GM23338 (cell line): ENCODE measurements around the gene SPRED2. TPM values are rescaled to one million over a fixed set of nuclear protein-coding genes. Genes with fewer than 3 reads are reported as not detected.

Experiments
- ATAC-seq: fragments of 200-7000 bp; cut with Tn5 transposase; 3 replicates; pipeline ENCODE4 v1.9.1; 2020
- DNase-seq: peaks from one replicate; pipeline ENCODE4 v3.0.0-alpha.2; 2015; ENCODE audit warnings: low spot score
- H2AFZ ChIP-seq: fragments of 200-600 bp; sonication (generic); 2 replicates; pipeline ENCODE4 v1.8.0; 2016; ENCODE audit warnings: antibody characterized with exemption, mild to moderate bottlenecking, moderate library complexity
- H3F3A ChIP-seq: fragments of 200-600 bp; sonication (generic); replicated peaks from 2 replicates; pipeline ENCODE4 v1.8.0; 2017; ENCODE audit warnings: antibody characterized with exemption, mixed run types, low read depth
- H3K27ac ChIP-seq: fragments of 200-600 bp; sonication (generic); 2 replicates; pipeline ENCODE4 v1.6.1; 2016; ENCODE audit warnings: low read depth
- H3K27me3 ChIP-seq: fragments of 200-600 bp; sonication (generic); 2 replicates; pipeline ENCODE4 v1.8.0; 2016; ENCODE audit warnings: mild to moderate bottlenecking, mixed run types, moderate library complexity; ENCODE audit not compliant: insufficient read depth
- H3K36me3 ChIP-seq: fragments of 200-600 bp; sonication (generic); 2 replicates; pipeline ENCODE4 v1.8.0; 2016; ENCODE audit warnings: mild to moderate bottlenecking; ENCODE audit not compliant: insufficient read depth
- H3K4me1 ChIP-seq: fragments of 200-600 bp; sonication (generic); 2 replicates; pipeline ENCODE4 v1.8.0; 2016; ENCODE audit warnings: mild to moderate bottlenecking, moderate library complexity; ENCODE audit not compliant: insufficient read depth
- H3K4me2 ChIP-seq: fragments of 200-600 bp; sonication (generic); 2 replicates; pipeline ENCODE4 v1.7.1; 2017; ENCODE audit warnings: mixed run types
- H3K4me3 ChIP-seq: fragments of 200-600 bp; sonication (generic); 2 replicates; pipeline ENCODE4 v1.6.1; 2016; ENCODE audit warnings: mixed run types
- H3K79me2 ChIP-seq: fragments of 200-600 bp; sonication (generic); replicated peaks from 2 replicates; pipeline ENCODE4 v1.8.0; 2017; ENCODE audit warnings: mild to moderate bottlenecking; ENCODE audit not compliant: insufficient read depth
- H3K9me2 ChIP-seq: fragments of 200-600 bp; sonication (generic); 2 replicates; pipeline ENCODE4 v1.8.0; 2017; ENCODE audit not compliant: insufficient read depth
- H4K20me1 ChIP-seq: fragments of 200-600 bp; sonication (generic); replicated peaks from 2 replicates; pipeline ENCODE4 v1.8.0; 2017; ENCODE audit warnings: mild to moderate bottlenecking; ENCODE audit not compliant: insufficient read depth
- H3K27ac Mint-ChIP-seq: 2 replicates; pipeline ENCODE4 v1.8.0; 2020; ENCODE audit warnings: inconsistent platforms, mild to moderate bottlenecking, moderate library complexity, mixed read lengths
- H3K27me3 Mint-ChIP-seq: 3 replicates; pipeline ENCODE4 v1.8.0; 2022; ENCODE audit warnings: low read depth, mild to moderate bottlenecking, moderate library complexity, mixed read lengths, inconsistent platforms; ENCODE audit not compliant: insufficient read depth, poor library complexity
- H3K36me3 Mint-ChIP-seq: 3 replicates; pipeline ENCODE4 v1.8.0; 2021; ENCODE audit warnings: low read depth, mild to moderate bottlenecking, inconsistent platforms, moderate library complexity, mixed read lengths
- H3K4me1 Mint-ChIP-seq: 3 replicates; pipeline ENCODE4 v1.8.0; 2020; ENCODE audit warnings: mild to moderate bottlenecking, inconsistent platforms, mixed read lengths
- H3K4me3 Mint-ChIP-seq: 3 replicates; pipeline ENCODE4 v1.8.0; 2021; ENCODE audit warnings: moderate library complexity, mild to moderate bottlenecking, inconsistent platforms, mixed read lengths
- H3K9me3 Mint-ChIP-seq: 3 replicates; pipeline ENCODE4 v1.8.0; 2020; ENCODE audit warnings: moderate library complexity, mild to moderate bottlenecking, inconsistent platforms, mixed read lengths
- EZH2 ChIP-seq: fragments of 200-600 bp; sonication (generic); IDR thresholded peaks from one replicate; pipeline ENCODE4 v1.8.0; 2017; ENCODE audit warnings: antibody characterized with exemption, mild to moderate bottlenecking, low read depth; ENCODE audit not compliant: unreplicated experiment
- EZH2phosphoT487 ChIP-seq: fragments of 200-600 bp; sonication (generic); IDR thresholded peaks from one replicate; pipeline ENCODE4 v1.8.1; 2018; ENCODE audit warnings: antibody characterized with exemption; ENCODE audit not compliant: unreplicated experiment
- JUNB ChIP-seq: IDR thresholded peaks from one replicate; pipeline ENCODE4 v1.6.1; 2016; ENCODE audit warnings: antibody characterized with exemption; ENCODE audit not compliant: unreplicated experiment
- NANOG ChIP-seq: IDR thresholded peaks from 2 replicates; pipeline ENCODE4 v1.6.1; 2016; ENCODE audit warnings: antibody characterized with exemption, borderline replicate concordance
- POLR2AphosphoS5 ChIP-seq: IDR thresholded peaks from 2 replicates; pipeline ENCODE4 v1.6.1; 2016; ENCODE audit warnings: antibody characterized with exemption, low read depth
- STAT1 ChIP-seq: IDR thresholded peaks from one replicate; pipeline ENCODE4 v1.6.1; 2016; ENCODE audit warnings: antibody characterized with exemption; ENCODE audit not compliant: unreplicated experiment
- ZNF114 ChIP-seq: fragments of 250-450 bp; sonication (Bioruptor Pico); IDR thresholded peaks from 2 replicates; pipeline ENCODE4 v1.5.0; 2020; ENCODE audit warnings: mild to moderate bottlenecking, moderate library complexity
- polyA plus RNA-seq: library from polyadenylated mRNA; unstranded; fragments of >200 nt; fragmentation: Nextera tagmentation; extraction: Ambion mirVana; gene quantifications from 2 replicates; pipeline ENCODE4 v1.2.1, GENCODE V29; 2016
- total RNA-seq: library from RNA; depleted of rRNA; stranded (reverse); fragments of >200 nt; shearing (Covaris generic); gene quantifications from 2 replicates; pipeline ENCODE4 v1.2.3, GENCODE V29; 2014
- TF ChIP-seq, protein P1 (sequence below): fragments of 250-450 bp; sonication (Bioruptor Pico); IDR thresholded peaks from 2 replicates; pipeline ENCODE4 v1.5.0; 2020; ENCODE audit warnings: mild to moderate bottlenecking, moderate library complexity

Gene SPRED2
- total and polyA plus RNA-seq, 2 experiments from 2014 or later: 8.7 to 13.0 TPM

DNA sequence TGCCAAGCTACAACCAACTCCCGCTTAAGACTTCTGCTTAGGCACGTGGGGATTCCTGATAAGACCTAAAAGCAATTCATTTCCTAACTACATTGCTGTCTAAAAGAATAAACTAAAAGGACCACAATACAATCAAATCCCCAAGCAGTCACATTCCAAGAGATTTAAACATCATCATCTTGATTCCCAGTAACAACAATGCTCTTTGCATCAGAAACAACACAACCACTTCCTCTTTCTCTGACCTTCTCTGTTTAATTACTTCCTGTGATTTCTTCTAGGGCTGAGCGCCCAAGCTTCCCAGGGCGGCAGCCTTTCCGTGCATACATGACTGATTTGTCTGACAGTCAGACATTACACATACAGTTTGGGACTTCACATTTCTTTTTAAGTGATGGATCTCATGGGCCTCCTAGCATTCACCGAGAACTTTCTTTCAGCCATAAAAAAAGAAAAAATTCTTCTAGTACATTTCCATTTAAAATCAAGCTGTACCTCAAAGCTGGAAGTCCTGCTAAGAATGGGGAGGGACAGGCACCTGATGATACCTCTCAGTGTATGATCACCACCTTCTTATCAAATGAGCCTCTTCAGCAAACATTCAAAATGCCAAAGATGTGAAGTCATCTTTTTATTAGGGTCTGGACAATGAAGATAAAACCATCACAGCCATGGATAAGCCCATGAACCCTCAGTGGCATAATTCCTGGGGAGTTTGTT, 11.5 kb downstream of the SPRED2 start (continued):
- TF ChIP-seq, protein P1, sequence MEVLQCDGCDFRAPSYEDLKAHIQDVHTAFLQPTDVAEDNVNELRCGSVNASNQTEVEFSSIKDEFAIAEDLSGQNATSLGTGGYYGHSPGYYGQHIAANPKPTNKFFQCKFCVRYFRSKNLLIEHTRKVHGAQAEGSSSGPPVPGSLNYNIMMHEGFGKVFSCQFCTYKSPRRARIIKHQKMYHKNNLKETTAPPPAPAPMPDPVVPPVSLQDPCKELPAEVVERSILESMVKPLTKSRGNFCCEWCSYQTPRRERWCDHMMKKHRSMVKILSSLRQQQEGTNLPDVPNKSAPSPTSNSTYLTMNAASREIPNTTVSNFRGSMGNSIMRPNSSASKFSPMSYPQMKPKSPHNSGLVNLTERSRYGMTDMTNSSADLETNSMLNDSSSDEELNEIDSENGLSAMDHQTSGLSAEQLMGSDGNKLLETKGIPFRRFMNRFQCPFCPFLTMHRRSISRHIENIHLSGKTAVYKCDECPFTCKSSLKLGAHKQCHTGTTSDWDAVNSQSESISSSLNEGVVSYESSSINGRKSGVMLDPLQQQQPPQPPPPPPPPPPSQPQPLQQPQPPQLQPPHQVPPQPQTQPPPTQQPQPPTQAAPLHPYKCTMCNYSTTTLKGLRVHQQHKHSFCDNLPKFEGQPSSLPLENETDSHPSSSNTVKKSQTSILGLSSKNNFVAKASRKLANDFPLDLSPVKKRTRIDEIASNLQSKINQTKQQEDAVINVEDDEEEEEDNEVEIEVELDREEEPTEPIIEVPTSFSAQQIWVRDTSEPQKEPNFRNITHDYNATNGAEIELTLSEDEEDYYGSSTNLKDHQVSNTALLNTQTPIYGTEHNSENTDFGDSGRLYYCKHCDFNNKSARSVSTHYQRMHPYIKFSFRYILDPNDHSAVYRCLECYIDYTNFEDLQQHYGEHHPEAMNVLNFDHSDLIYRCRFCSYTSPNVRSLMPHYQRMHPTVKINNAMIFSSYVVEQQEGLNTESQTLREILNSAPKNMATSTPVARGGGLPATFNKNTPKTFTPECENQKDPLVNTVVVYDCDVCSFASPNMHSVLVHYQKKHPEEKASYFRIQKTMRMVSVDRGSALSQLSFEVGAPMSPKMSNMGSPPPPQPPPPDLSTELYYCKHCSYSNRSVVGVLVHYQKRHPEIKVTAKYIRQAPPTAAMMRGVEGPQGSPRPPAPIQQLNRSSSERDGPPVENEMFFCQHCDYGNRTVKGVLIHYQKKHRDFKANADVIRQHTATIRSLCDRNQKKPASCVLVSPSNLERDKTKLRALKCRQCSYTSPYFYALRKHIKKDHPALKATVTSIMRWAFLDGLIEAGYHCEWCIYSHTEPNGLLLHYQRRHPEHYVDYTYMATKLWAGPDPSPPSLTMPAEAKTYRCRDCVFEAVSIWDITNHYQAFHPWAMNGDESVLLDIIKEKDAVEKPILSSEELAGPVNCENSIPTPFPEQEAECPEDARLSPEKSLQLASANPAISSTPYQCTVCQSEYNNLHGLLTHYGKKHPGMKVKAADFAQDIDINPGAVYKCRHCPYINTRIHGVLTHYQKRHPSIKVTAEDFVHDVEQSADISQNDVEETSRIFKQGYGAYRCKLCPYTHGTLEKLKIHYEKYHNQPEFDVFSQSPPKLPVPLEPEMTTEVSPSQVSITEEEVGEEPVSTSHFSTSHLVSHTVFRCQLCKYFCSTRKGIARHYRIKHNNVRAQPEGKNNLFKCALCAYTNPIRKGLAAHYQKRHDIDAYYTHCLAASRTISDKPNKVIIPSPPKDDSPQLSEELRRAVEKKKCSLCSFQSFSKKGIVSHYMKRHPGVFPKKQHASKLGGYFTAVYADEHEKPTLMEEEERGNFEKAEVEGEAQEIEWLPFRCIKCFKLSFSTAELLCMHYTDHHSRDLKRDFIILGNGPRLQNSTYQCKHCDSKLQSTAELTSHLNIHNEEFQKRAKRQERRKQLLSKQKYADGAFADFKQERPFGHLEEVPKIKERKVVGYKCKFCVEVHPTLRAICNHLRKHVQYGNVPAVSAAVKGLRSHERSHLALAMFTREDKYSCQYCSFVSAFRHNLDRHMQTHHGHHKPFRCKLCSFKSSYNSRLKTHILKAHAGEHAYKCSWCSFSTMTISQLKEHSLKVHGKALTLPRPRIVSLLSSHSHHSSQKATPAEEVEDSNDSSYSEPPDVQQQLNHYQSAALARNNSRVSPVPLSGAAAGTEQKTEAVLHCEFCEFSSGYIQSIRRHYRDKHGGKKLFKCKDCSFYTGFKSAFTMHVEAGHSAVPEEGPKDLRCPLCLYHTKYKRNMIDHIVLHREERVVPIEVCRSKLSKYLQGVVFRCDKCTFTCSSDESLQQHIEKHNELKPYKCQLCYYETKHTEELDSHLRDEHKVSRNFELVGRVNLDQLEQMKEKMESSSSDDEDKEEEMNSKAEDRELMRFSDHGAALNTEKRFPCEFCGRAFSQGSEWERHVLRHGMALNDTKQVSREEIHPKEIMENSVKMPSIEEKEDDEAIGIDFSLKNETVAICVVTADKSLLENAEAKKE (CRISPR knock-in tag): no peak
- TF ChIP-seq POLR2AphosphoS5: no peak

GRCh38 chr2:65417509-65418085, 14.8 kb downstream of the SPRED2 start:
- Histone ChIP-seq H3K9me2 (peaks cover 4% of the 10 kb centered on the region; the same call in 1 of the 2 replicates), H3K4me3 (no peak overlapping the region), H3K27ac (no peak overlapping the region), H3K79me2 (peaks cover 58% of the 10 kb centered on the region), H3K27me3 (no peaks in the 10 kb centered on the region), H2AFZ (no peak overlapping the region), H3K4me1 (peaks cover 38% of the 10 kb centered on the region), H3F3A (no peaks in the 10 kb centered on the region), H4K20me1 (peaks cover 10% of the 10 kb centered on the region; the same call in 1 of the 2 replicates), H3K4me2 (no peak overlapping the region), H3K36me3 (no peaks in the 10 kb centered on the region)
- Mint-ChIP-seq H3K27ac (no peak overlapping the region), H3K36me3 (no peaks in the 10 kb centered on the region), H3K27me3 (peaks cover 3% of the 10 kb centered on the region), H3K4me3 (no peak overlapping the region), H3K9me3 (no peaks in the 10 kb centered on the region), H3K4me1 (peaks cover 52% of the 10 kb centered on the region)
- no peak for ATAC-seq
- DNase-seq: no peak
- TF ChIP-seq NANOG: no peak
- TF ChIP-seq STAT1: no peak
- TF ChIP-seq, protein P1 (CRISPR knock-in tag): no peak
- TF ChIP-seq JUNB: no peak
- no peak for TF ChIP-seq ZNF114
- TF ChIP-seq EZH2phosphoT487: no peak
- TF ChIP-seq EZH2: no peak
- TF ChIP-seq POLR2AphosphoS5: no peak
